SK-MEL-5 (cell line): ENCODE results near the gene WWC1. TPM values are rescaled to one million over a fixed set of nuclear protein-coding genes. Genes with fewer than 3 reads are reported as not detected.
"Not testable (repeated sequence)": the region's sequence is repeated elsewhere in the genome, so short reads cannot be mapped to it uniquely, and the experiment has no call there.

Experiments
- DNase-seq: peaks from one replicate; pipeline ENCODE4 v3.0.0-alpha.2; 2016; ENCODE audit warnings: low read depth, low spot score
- in situ Hi-C: cut with HindIII; loops from 2 replicates; pipeline ENCODE4 v1.10.0; 2016; ENCODE audit warnings: low sequenced_read_pairs, high pct_unique_total_duplicates, low pct_unique_long_range_greater_than_20kb
- total RNA-seq: library from RNA; depleted of rRNA; stranded (reverse); fragments of >200 nt; shearing (Covaris generic); gene quantifications from 2 replicates; pipeline ENCODE4 v1.2.3, GENCODE V29; 2014

Gene WWC1
- total RNA-seq, 1 experiment from 2014 or later = 12.7 TPM

GRCh38 chr5:168317521-168318147, 26.2 kb downstream of the WWC1 start:
- in situ Hi-C loops = no loop called here

GRCh38 chr5:168318240-168318639, 26.8 kb downstream of the WWC1 start:
- no peak for DNase-seq
- in situ Hi-C loops = no loop called here

More at GRCh38 chr5:168317521-168318147, 26.2 kb downstream of the WWC1 start:
- peak; percentile 95 for DNase-seq

GRCh38 chr5:168319774-168320173, 28.3 kb downstream of the WWC1 start:
- in situ Hi-C loops = no loop called here
- DNase-seq = no peak

- DNase-seq = no peak
- in situ Hi-C loops = no loop called here
Measured at GRCh38 chr5:168320805-168321204, 29.4 kb downstream of the WWC1 start.

GRCh38 chr5:168324859-168325630, 33.6 kb downstream of the WWC1 start:
- in situ Hi-C loops = no loop called here
- no peak for DNase-seq

GRCh38 chr5:168327019-168327421, 35.6 kb downstream of the WWC1 start:
- in situ Hi-C loops = no loop called here
- no peak for DNase-seq

- in situ Hi-C loops = no loop called here
- DNase-seq = no peak
Measured at GRCh38 chr5:168327451-168327850, 36.0 kb downstream of the WWC1 start.

- no peak for DNase-seq
- in situ Hi-C loops = no loop called here
Measured at GRCh38 chr5:168327994-168328393, 36.5 kb downstream of the WWC1 start.

GRCh38 chr5:168328814-168329213, 37.4 kb downstream of the WWC1 start:
- in situ Hi-C loops = no loop called here
- no peak for DNase-seq

GRCh38 chr5:168329302-168329701, 37.9 kb downstream of the WWC1 start:
- DNase-seq = no peak

GRCh38 chr5:168332042-168332441, 40.6 kb downstream of the WWC1 start:
- in situ Hi-C loops = no loop called here
- DNase-seq = no peak

More at GRCh38 chr5:168329302-168329701, 37.9 kb downstream of the WWC1 start:
- in situ Hi-C loops = no loop called here

GRCh38 chr5:168334280-168334679, 42.8 kb downstream of the WWC1 start:
- DNase-seq = no peak
- in situ Hi-C loops = no loop called here

- in situ Hi-C loops = no loop called here
Measured at GRCh38 chr5:168334695-168335094, 43.2 kb downstream of the WWC1 start.

GRCh38 chr5:168337361-168337760, 45.9 kb downstream of the WWC1 start:
- in situ Hi-C loops = no loop called here

More at GRCh38 chr5:168334695-168335094, 43.2 kb downstream of the WWC1 start:
- no peak for DNase-seq

GRCh38 chr5:168339109-168339771, 47.8 kb downstream of the WWC1 start:
- peak; percentile 28 for DNase-seq
- in situ Hi-C loops = no loop called here

More at GRCh38 chr5:168337361-168337760, 45.9 kb downstream of the WWC1 start:
- no peak for DNase-seq

- DNase-seq, in situ Hi-C loops: not testable (repeated sequence)
Measured at GRCh38 chr5:168339772-168340140, 48.3 kb downstream of the WWC1 start.

GRCh38 chr5:168340487-168340886, 49.0 kb downstream of the WWC1 start:
- in situ Hi-C loops = no loop called here
- no peak for DNase-seq

GRCh38 chr5:168341178-168341577, 49.7 kb downstream of the WWC1 start:
- no peak for DNase-seq
- in situ Hi-C loops = no loop called here
